ENCODE results near the gene GSKIP. TPM values are rescaled to one million over a fixed set of nuclear protein-coding genes. Genes with fewer than 3 reads are reported as not detected.

Gene GSKIP
- total RNA-seq, 2 experiments from 2014 or later, result 10.3 to 11.9 TPM

GRCh38 chr14:96351986-96352385, 11.3 kb upstream of the GSKIP start:
- CTCF ChIA-PET, result no interaction called here
- POLR2A ChIA-PET, result no interaction called here

DNA sequence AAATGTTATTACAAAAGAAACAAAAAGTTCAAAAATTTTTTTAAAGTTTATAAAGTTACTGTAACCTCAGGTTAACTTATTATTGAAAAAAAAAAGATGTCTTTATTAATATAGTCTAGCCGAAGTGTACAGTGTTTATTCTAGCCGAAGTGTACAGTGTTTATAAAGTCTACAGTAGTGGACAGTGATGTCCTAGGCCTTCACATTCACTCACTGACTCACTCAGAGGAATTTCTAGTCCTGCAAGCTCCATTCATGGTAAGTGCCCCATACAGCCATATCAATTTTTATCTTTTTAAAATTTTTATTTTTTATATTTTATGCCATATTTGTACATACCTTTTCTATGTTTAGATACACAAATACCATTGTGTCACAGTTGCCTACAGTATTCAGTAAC, 10.6 kb upstream of the GSKIP start:
- TF ChIP-seq, protein P1, sequence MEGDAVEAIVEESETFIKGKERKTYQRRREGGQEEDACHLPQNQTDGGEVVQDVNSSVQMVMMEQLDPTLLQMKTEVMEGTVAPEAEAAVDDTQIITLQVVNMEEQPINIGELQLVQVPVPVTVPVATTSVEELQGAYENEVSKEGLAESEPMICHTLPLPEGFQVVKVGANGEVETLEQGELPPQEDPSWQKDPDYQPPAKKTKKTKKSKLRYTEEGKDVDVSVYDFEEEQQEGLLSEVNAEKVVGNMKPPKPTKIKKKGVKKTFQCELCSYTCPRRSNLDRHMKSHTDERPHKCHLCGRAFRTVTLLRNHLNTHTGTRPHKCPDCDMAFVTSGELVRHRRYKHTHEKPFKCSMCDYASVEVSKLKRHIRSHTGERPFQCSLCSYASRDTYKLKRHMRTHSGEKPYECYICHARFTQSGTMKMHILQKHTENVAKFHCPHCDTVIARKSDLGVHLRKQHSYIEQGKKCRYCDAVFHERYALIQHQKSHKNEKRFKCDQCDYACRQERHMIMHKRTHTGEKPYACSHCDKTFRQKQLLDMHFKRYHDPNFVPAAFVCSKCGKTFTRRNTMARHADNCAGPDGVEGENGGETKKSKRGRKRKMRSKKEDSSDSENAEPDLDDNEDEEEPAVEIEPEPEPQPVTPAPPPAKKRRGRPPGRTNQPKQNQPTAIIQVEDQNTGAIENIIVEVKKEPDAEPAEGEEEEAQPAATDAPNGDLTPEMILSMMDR (IDR thresholded peaks at IDR 0.05), result no peak
- Histone ChIP-seq H3K9me3 (ENCODE audit: control insufficient read depth in 1 of 2, insufficient read depth in 1 of 2, low read length in 2 of 2) (no peaks in the 10 kb centered on the region), H3K27ac (ENCODE audit: low read depth in 1 of 2, low read length in 2 of 2) (no peak overlapping the region), H3K4me1 (ENCODE audit: insufficient read depth, low read length) (no peaks in the 10 kb centered on the region), H3K27me3 (ENCODE audit: control insufficient read depth in 1 of 2, insufficient read depth in 2 of 2, low read length in 2 of 2) (no peaks in the 10 kb centered on the region), H3K4me3 (ENCODE audit: low read length) (no peak overlapping the region), H3K36me3 (ENCODE audit: insufficient read depth, low read length) (peaks cover 3% of the 10 kb centered on the region)
- H3K27ac Mint-ChIP-seq, result no peak overlapping the region
- no peaks in the 10 kb centered on the region for H3K9me3 Mint-ChIP-seq
- intact Hi-C loops (cut with DNase I, micrococcal nuclease), result no loop called here
- H3K36me3 Mint-ChIP-seq (ENCODE audit: low read depth), result peaks cover 12% of the 10 kb centered on the region
- ChIA-PET CTCF (no interaction called here), POLR2A (no interaction called here)
- H3K4me1 Mint-ChIP-seq (ENCODE audit: low read depth), result peaks cover 38% of the 10 kb centered on the region
- no peak for ATAC-seq (ENCODE audit: poor library complexity)
- DNase-seq, result no peak
- no peak overlapping the region for H3K4me3 Mint-ChIP-seq
- no peaks in the 10 kb centered on the region for H3K27me3 Mint-ChIP-seq

More at GRCh38 chr14:96351986-96352385, 11.3 kb upstream of the GSKIP start:
- Mint-ChIP-seq H3K4me1 (ENCODE audit: low read depth) (peaks cover 41% of the 10 kb centered on the region), H3K4me3 (no peak overlapping the region), H3K9me3 (no peaks in the 10 kb centered on the region), H3K36me3 (ENCODE audit: low read depth) (peaks cover 14% of the 10 kb centered on the region), H3K27me3 (no peaks in the 10 kb centered on the region), H3K27ac (no peak overlapping the region)
- no peaks in the 10 kb centered on the region for H3K4me1 ChIP-seq (ENCODE audit: insufficient read depth, low read length)
- no peaks in the 10 kb centered on the region for H3K27me3 ChIP-seq (ENCODE audit: control insufficient read depth in 1 of 2, insufficient read depth in 2 of 2, low read length in 2 of 2)
- H3K27ac ChIP-seq (ENCODE audit: low read depth in 1 of 2, low read length in 2 of 2), result no peak overlapping the region
- ATAC-seq (ENCODE audit: poor library complexity) (no peak), DNase-seq (no peak)
- H3K4me3 ChIP-seq (ENCODE audit: low read length), result no peak overlapping the region
- intact Hi-C loops (cut with DNase I, micrococcal nuclease), result no loop called here
- TF ChIP-seq, protein P1 (IDR thresholded peaks at IDR 0.05), result no peak
- peaks cover 3% of the 10 kb centered on the region for H3K36me3 ChIP-seq (ENCODE audit: insufficient read depth, low read length)
- H3K9me3 ChIP-seq (ENCODE audit: control insufficient read depth in 1 of 2, insufficient read depth in 1 of 2, low read length in 2 of 2), result no peaks in the 10 kb centered on the region

DNA sequence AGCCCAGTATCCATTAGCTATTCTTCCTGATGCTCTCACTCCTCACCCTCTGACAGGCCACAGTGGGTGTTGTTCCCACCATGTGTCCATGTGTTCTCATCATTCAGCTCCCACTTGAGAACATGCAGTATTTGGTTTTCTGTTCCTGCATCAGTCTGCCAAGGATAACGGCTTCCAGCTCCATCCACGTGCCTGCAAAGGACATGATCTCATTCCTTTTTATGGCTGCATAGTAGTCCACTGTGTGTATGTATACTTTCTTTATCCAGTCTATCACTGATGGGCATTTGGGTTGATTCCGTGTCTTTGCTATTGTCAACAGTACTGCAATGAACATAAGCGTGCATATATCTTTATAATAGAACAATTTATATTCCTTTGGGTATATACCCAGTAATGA, 9.1 kb upstream of the GSKIP start:
- CTCF ChIA-PET, result no interaction called here

More for the DNA sequence above, 9.1 kb upstream of the GSKIP start:
- Histone ChIP-seq H3K27ac (ENCODE audit: low read depth in 1 of 2, low read length in 2 of 2) (no peak overlapping the region), H3K36me3 (ENCODE audit: insufficient read depth, low read length) (peaks cover 3% of the 10 kb centered on the region), H3K9me3 (ENCODE audit: control insufficient read depth in 1 of 2, insufficient read depth in 1 of 2, low read length in 2 of 2) (no peaks in the 10 kb centered on the region), H3K27me3 (ENCODE audit: control insufficient read depth in 1 of 2, insufficient read depth in 2 of 2, low read length in 2 of 2) (no peaks in the 10 kb centered on the region), H3K4me3 (ENCODE audit: low read length) (no peak overlapping the region), H3K4me1 (ENCODE audit: insufficient read depth, low read length) (no peaks in the 10 kb centered on the region)
- intact Hi-C loops (cut with DNase I, micrococcal nuclease), result no loop called here
- Mint-ChIP-seq H3K4me1 (ENCODE audit: low read depth) (peaks cover 34% of the 10 kb centered on the region), H3K9me3 (no peaks in the 10 kb centered on the region), H3K27me3 (no peaks in the 10 kb centered on the region), H3K27ac (no peak overlapping the region), H3K4me3 (no peak overlapping the region), H3K36me3 (ENCODE audit: low read depth) (peaks cover 12% of the 10 kb centered on the region)
- ATAC-seq (ENCODE audit: poor library complexity) (no peak), DNase-seq (no peak)
- POLR2A ChIA-PET, result no interaction called here
- TF ChIP-seq, protein P1 (IDR thresholded peaks at IDR 0.05), result no peak
